GM12864 (cell line): ENCODE data around the gene PLA2G5.
A peak's percentile ranks its signal among the peaks of the same experiment; 100 is the strongest.

ENCODE experiments used
- DNase-seq: peaks from one replicate; pipeline ENCODE4 v3.0.0-alpha.2; 2011; ENCODE audit warnings: low read depth
- H3K4me3 ChIP-seq: 2 replicates; pipeline ENCODE4 v1.5.1; 2011; ENCODE audit warnings: mild to moderate bottlenecking, low read depth, low read length, control low read depth
- CTCF ChIP-seq: IDR thresholded peaks from 2 replicates; pipeline ENCODE4 v1.5.1; 2011; ENCODE audit warnings: low read depth, mild to moderate bottlenecking, moderate library complexity, low read length, control low read depth, inconsistent platforms; ENCODE audit errors: missing control alignments

The PLA2G5 gene

GRCh38 chr1:20080441-20081352, 10.7 kb downstream of the PLA2G5 start:
- DNase-seq: no peak

GRCh38 chr1:20081353-20081810, 11.4 kb downstream of the PLA2G5 start:
- H3K4me3 ChIP-seq: no peak overlapping the region
- DNase-seq: no peak
- TF ChIP-seq CTCF: no peak

More at GRCh38 chr1:20080441-20081352, 10.7 kb downstream of the PLA2G5 start:
- H3K4me3 ChIP-seq: no peak overlapping the region
- TF ChIP-seq CTCF: peak; percentile 1

- no peak overlapping the region for H3K4me3 ChIP-seq
- no peak for DNase-seq
- no peak for TF ChIP-seq CTCF
Observed at GRCh38 chr1:20082772-20083171, 12.8 kb downstream of the PLA2G5 start.

- H3K4me3 ChIP-seq: no peak overlapping the region
- no peak for TF ChIP-seq CTCF
- DNase-seq: no peak
Observed at GRCh38 chr1:20083178-20083944, 13.4 kb downstream of the PLA2G5 start.

GRCh38 chr1:20086800-20087199, 16.8 kb downstream of the PLA2G5 start:
- no peak for DNase-seq
- H3K4me3 ChIP-seq: no peak overlapping the region
- no peak for TF ChIP-seq CTCF

GRCh38 chr1:20087668-20088067, 17.7 kb downstream of the PLA2G5 start:
- no peak for DNase-seq
- TF ChIP-seq CTCF: peak; percentile 66
- H3K4me3 ChIP-seq: no peak overlapping the region
